NOMO-1 (cell line): ENCODE measurements around the gene RCAN1.

Experiments
- DNase-seq, 2 experiments: peaks; one replicate each; lab custom pipeline; 2025; ENCODE audit not compliant: unreplicated experiment in 2 of 2; lab: John Stamatoyannopoulos, UW

Gene RCAN1

GRCh38 chr21:34602061-34602460 lies 12.9 kb downstream of the RCAN1 start:
- no peak for DNase-seq

GRCh38 chr21:34599534-34600101 lies 15.3 kb downstream of the RCAN1 start:
- no peak for DNase-seq

GRCh38 chr21:34598931-34599400 lies 15.9 kb downstream of the RCAN1 start:
- DNase-seq: no peak

- no peak for DNase-seq
These were observed 17.5 kb downstream of the RCAN1 start for GRCh38 chr21:34597406-34597805.

- DNase-seq: no peak
These were observed 18.2 kb downstream of the RCAN1 start for GRCh38 chr21:34596561-34597271.

GRCh38 chr21:34595457-34595856 lies 19.5 kb downstream of the RCAN1 start:
- DNase-seq: no peak

- DNase-seq: no peak
These were observed 20.2 kb downstream of the RCAN1 start for GRCh38 chr21:34594566-34595234.

GRCh38 chr21:34593954-34594531 lies 20.9 kb downstream of the RCAN1 start:
- DNase-seq: no peak

- no peak for DNase-seq
These were observed 21.5 kb downstream of the RCAN1 start for GRCh38 chr21:34593423-34593822.

GRCh38 chr21:34592120-34592955 lies 22.6 kb downstream of the RCAN1 start:
- DNase-seq: no peak

- no peak for DNase-seq
These were observed 24.4 kb downstream of the RCAN1 start for GRCh38 chr21:34590520-34590919.

GRCh38 chr21:34589511-34590282 lies 25.2 kb downstream of the RCAN1 start:
- DNase-seq: no peak

- DNase-seq: no peak
These were observed 30.9 kb downstream of the RCAN1 start for GRCh38 chr21:34583926-34584563.

GRCh38 chr21:34582506-34583150 lies 32.3 kb downstream of the RCAN1 start:
- peak; percentile 3 to 59 for DNase-seq

GRCh38 chr21:34580181-34580700 lies 34.7 kb downstream of the RCAN1 start:
- DNase-seq: no peak

- DNase-seq: peak in 1 of 2 experiments; percentile 6
These were observed 35.5 kb downstream of the RCAN1 start for GRCh38 chr21:34579411-34579810.

- DNase-seq: no peak
These were observed 38.8 kb downstream of the RCAN1 start for GRCh38 chr21:34576041-34576511.
